ENCODE measurements around the gene HRG. TPM values are rescaled to one million over a fixed set of nuclear protein-coding genes. Genes with fewer than 3 reads are reported as not detected.

Gene HRG
- total and polyA plus RNA-seq, 4 donors = not detected

GRCh38 chr3:186622651-186623310 is 43.0 kb upstream of the HRG start:
- no peaks in the 10 kb centered on the region for H3K36me3 ChIP-seq (ENCODE audit: control insufficient read depth in 1 of 2, insufficient read depth in 2 of 2, low read length in 1 of 2)
- no peak overlapping the region for H3K4me3 ChIP-seq (ENCODE audit: low read length in 2 of 2)
- no peaks in the 10 kb centered on the region for H3K4me1 ChIP-seq (ENCODE audit: control insufficient read depth in 1 of 2, insufficient read depth in 2 of 2, low read length in 2 of 2)
- ATAC-seq (ENCODE audit: low FRiP score) = no peak
- intact Hi-C loops (cut with DNase I) = no loop called here
- H3K27ac ChIP-seq (ENCODE audit: low read depth in 1 of 2, low read length in 2 of 2) = no peak overlapping the region
- no peaks in the 10 kb centered on the region for H3K9me3 ChIP-seq (ENCODE audit: control insufficient read depth, low read length)
- peaks cover 0 to 2% of the 10 kb centered on the region in 2 donors for H3K27me3 ChIP-seq (ENCODE audit: control insufficient read depth in 1 of 2, insufficient read depth in 2 of 2, low read length in 1 of 2)
- 31 to 59% methylated on average over 2 of the region's 2 CpGs for WGBS, 2 donors
- DNase-seq = no peak

- intact Hi-C loops (cut with DNase I) = no loop called here
- Histone ChIP-seq H3K9me3 (ENCODE audit: control insufficient read depth, low read length) (no peaks in the 10 kb centered on the region), H3K4me1 (ENCODE audit: control insufficient read depth in 1 of 2, insufficient read depth in 2 of 2, low read length in 2 of 2) (no peaks in the 10 kb centered on the region), H3K4me3 (ENCODE audit: low read length in 2 of 2) (no peak overlapping the region), H3K27me3 (ENCODE audit: control insufficient read depth in 1 of 2, insufficient read depth in 2 of 2, low read length in 1 of 2) (peaks cover 0 to 2% of the 10 kb centered on the region in 2 donors), H3K36me3 (ENCODE audit: control insufficient read depth in 1 of 2, insufficient read depth in 2 of 2, low read length in 1 of 2) (no peaks in the 10 kb centered on the region), H3K27ac (ENCODE audit: low read depth in 1 of 2, low read length in 2 of 2) (no peak overlapping the region)
- DNase-seq (no peak), ATAC-seq (ENCODE audit: low FRiP score) (no peak)
- WGBS, 2 donors = 77 to 84% methylated on average over 4 of the region's 4 CpGs
Measured at GRCh38 chr3:186624598-186624997, 41.2 kb upstream of the HRG start.

GRCh38 chr3:186625600-186626042 is 40.2 kb upstream of the HRG start:
- intact Hi-C loops (cut with DNase I) = no loop called here
- Histone ChIP-seq H3K27ac (ENCODE audit: low read depth in 1 of 2, low read length in 2 of 2) (no peak overlapping the region), H3K27me3 (ENCODE audit: control insufficient read depth in 1 of 2, insufficient read depth in 2 of 2, low read length in 1 of 2) (peaks cover 0 to 2% of the 10 kb centered on the region in 2 donors), H3K9me3 (ENCODE audit: control insufficient read depth, low read length) (no peaks in the 10 kb centered on the region), H3K36me3 (ENCODE audit: control insufficient read depth in 1 of 2, insufficient read depth in 2 of 2, low read length in 1 of 2) (no peaks in the 10 kb centered on the region), H3K4me3 (ENCODE audit: low read length in 2 of 2) (no peak overlapping the region), H3K4me1 (ENCODE audit: control insufficient read depth in 1 of 2, insufficient read depth in 2 of 2, low read length in 2 of 2) (no peaks in the 10 kb centered on the region)
- ATAC-seq (ENCODE audit: low FRiP score) = no peak
- WGBS, 2 donors = 71 to 92% methylated on average over 4 of the region's 4 CpGs
- no peak for DNase-seq

GRCh38 chr3:186626254-186626847 is 39.5 kb upstream of the HRG start:
- H3K4me3 ChIP-seq (ENCODE audit: low read length in 2 of 2) = no peak overlapping the region
- H3K4me1 ChIP-seq (ENCODE audit: control insufficient read depth in 1 of 2, insufficient read depth in 2 of 2, low read length in 2 of 2) = no peaks in the 10 kb centered on the region
- DNase-seq = no peak
- no peak overlapping the region for H3K27ac ChIP-seq (ENCODE audit: low read depth in 1 of 2, low read length in 2 of 2)
- no peak for ATAC-seq (ENCODE audit: low FRiP score)
- H3K9me3 ChIP-seq (ENCODE audit: control insufficient read depth, low read length) = no peaks in the 10 kb centered on the region
- peaks cover 0 to 2% of the 10 kb centered on the region in 2 donors for H3K27me3 ChIP-seq (ENCODE audit: control insufficient read depth in 1 of 2, insufficient read depth in 2 of 2, low read length in 1 of 2)
- no peaks in the 10 kb centered on the region for H3K36me3 ChIP-seq (ENCODE audit: control insufficient read depth in 1 of 2, insufficient read depth in 2 of 2, low read length in 1 of 2)
- intact Hi-C loops (cut with DNase I) = no loop called here
- 70 to 73% methylated on average over 7 of the region's 7 CpGs for whole genome bisulfite sequencing, 2 donors

- Histone ChIP-seq H3K27me3 (ENCODE audit: control insufficient read depth in 1 of 2, insufficient read depth in 2 of 2, low read length in 1 of 2) (no peaks in the 10 kb centered on the region), H3K36me3 (ENCODE audit: control insufficient read depth in 1 of 2, insufficient read depth in 2 of 2, low read length in 1 of 2) (no peaks in the 10 kb centered on the region), H3K4me3 (ENCODE audit: low read length in 2 of 2) (no peak overlapping the region), H3K27ac (ENCODE audit: low read depth in 1 of 2, low read length in 2 of 2) (no peak overlapping the region), H3K9me3 (ENCODE audit: control insufficient read depth, low read length) (no peaks in the 10 kb centered on the region), H3K4me1 (ENCODE audit: control insufficient read depth in 1 of 2, insufficient read depth in 2 of 2, low read length in 2 of 2) (no peaks in the 10 kb centered on the region)
- intact Hi-C loops (cut with DNase I) = no loop called here
- no peak for DNase-seq
- WGBS, 2 donors = 91 to 94% methylated on average over 7 of the region's 7 CpGs
- ATAC-seq (ENCODE audit: low FRiP score) = no peak
Measured at GRCh38 chr3:186627852-186628414, 37.9 kb upstream of the HRG start.

- no peak overlapping the region for H3K4me3 ChIP-seq (ENCODE audit: low read length in 2 of 2)
- no peaks in the 10 kb centered on the region for H3K27me3 ChIP-seq (ENCODE audit: control insufficient read depth in 1 of 2, insufficient read depth in 2 of 2, low read length in 1 of 2)
- ATAC-seq (ENCODE audit: low FRiP score) (no peak), DNase-seq (no peak)
- H3K36me3 ChIP-seq (ENCODE audit: control insufficient read depth in 1 of 2, insufficient read depth in 2 of 2, low read length in 1 of 2) = no peaks in the 10 kb centered on the region
- no peaks in the 10 kb centered on the region for H3K9me3 ChIP-seq (ENCODE audit: control insufficient read depth, low read length)
- no peaks in the 10 kb centered on the region for H3K4me1 ChIP-seq (ENCODE audit: control insufficient read depth in 1 of 2, insufficient read depth in 2 of 2, low read length in 2 of 2)
- intact Hi-C loops (cut with DNase I) = no loop called here
- H3K27ac ChIP-seq (ENCODE audit: low read depth in 1 of 2, low read length in 2 of 2) = no peak overlapping the region
- WGBS, 2 donors = 39 to 52% methylated on average over 7 of the region's 7 CpGs
Measured at GRCh38 chr3:186628756-186629155, 37.1 kb upstream of the HRG start.

GRCh38 chr3:186630950-186631641 is 34.7 kb upstream of the HRG start:
- Histone ChIP-seq H3K9me3 (ENCODE audit: control insufficient read depth, low read length) (no peaks in the 10 kb centered on the region), H3K4me3 (ENCODE audit: low read length in 2 of 2) (no peak overlapping the region), H3K4me1 (ENCODE audit: control insufficient read depth in 1 of 2, insufficient read depth in 2 of 2, low read length in 2 of 2) (no peaks in the 10 kb centered on the region), H3K27me3 (ENCODE audit: control insufficient read depth in 1 of 2, insufficient read depth in 2 of 2, low read length in 1 of 2) (peaks cover 0 to 2% of the 10 kb centered on the region in 2 donors), H3K36me3 (ENCODE audit: control insufficient read depth in 1 of 2, insufficient read depth in 2 of 2, low read length in 1 of 2) (no peaks in the 10 kb centered on the region), H3K27ac (ENCODE audit: low read depth in 1 of 2, low read length in 2 of 2) (no peak overlapping the region)
- ATAC-seq (ENCODE audit: low FRiP score) = no peak
- intact Hi-C loops (cut with DNase I) = no loop called here
- WGBS, 2 donors = 75 to 92% methylated on average over 6 of the region's 6 CpGs
- no peak for DNase-seq

GRCh38 chr3:186633481-186633880 is 32.3 kb upstream of the HRG start:
- intact Hi-C loops (cut with DNase I) = no loop called here
- Histone ChIP-seq H3K27me3 (ENCODE audit: control insufficient read depth in 1 of 2, insufficient read depth in 2 of 2, low read length in 1 of 2) (peaks cover 0 to 2% of the 10 kb centered on the region in 2 donors), H3K27ac (ENCODE audit: low read depth in 1 of 2, low read length in 2 of 2) (no peak overlapping the region), H3K9me3 (ENCODE audit: control insufficient read depth, low read length) (no peaks in the 10 kb centered on the region), H3K36me3 (ENCODE audit: control insufficient read depth in 1 of 2, insufficient read depth in 2 of 2, low read length in 1 of 2) (no peaks in the 10 kb centered on the region), H3K4me3 (ENCODE audit: low read length in 2 of 2) (no peak overlapping the region), H3K4me1 (ENCODE audit: control insufficient read depth in 1 of 2, insufficient read depth in 2 of 2, low read length in 2 of 2) (no peaks in the 10 kb centered on the region)
- DNase-seq = no peak
- ATAC-seq (ENCODE audit: low FRiP score) = no peak
